NCI-H446 (cell line): Measurements from ENCODE around the gene SLC17A1.
A peak's percentile ranks its signal among the peaks of the same experiment; 100 is the strongest.

Experiments used
- DNase-seq, 2 experiments: peaks; one replicate each; lab custom pipeline; 2025; lab: John Stamatoyannopoulos, UW

Gene SLC17A1

DNA sequence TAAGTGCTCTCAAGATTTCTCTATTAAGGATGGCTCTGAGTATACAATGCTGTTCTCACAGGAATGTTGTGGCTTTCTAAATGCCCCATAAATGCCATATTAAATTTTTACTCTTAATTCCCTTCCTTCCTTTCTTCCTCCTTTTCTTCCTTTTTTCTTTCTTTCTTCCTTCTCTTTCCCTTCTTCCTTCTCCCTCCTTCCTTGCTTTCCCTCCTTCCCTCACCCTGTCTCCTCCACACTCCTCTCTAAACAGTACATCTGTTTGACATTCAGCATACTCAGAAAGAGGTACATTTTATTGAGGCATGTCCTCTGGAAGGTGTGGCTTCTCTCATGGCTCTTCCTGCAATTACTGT, 433 bp upstream of the SLC17A1 start:
- DNase-seq, result no peak

DNA sequence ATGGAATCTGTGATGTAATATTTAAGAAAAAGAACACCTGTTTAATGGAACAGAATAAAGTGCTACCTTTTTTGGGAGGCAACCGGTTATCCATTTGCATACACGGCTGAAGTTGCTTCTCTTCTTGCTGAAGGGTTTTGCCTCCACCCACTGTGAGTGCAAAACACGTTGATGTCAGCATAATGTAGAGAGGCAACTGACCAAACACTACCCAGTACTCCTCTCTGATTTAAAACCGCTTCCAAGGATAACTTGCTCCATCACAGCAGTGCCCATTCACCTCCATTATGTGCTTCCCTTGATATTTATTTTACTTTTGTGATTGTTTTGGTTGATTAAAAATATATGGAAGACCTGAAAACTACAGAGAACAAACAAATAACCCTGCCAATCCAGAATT, 1.4 kb downstream of the SLC17A1 start:
- DNase-seq, result no peak

DNA sequence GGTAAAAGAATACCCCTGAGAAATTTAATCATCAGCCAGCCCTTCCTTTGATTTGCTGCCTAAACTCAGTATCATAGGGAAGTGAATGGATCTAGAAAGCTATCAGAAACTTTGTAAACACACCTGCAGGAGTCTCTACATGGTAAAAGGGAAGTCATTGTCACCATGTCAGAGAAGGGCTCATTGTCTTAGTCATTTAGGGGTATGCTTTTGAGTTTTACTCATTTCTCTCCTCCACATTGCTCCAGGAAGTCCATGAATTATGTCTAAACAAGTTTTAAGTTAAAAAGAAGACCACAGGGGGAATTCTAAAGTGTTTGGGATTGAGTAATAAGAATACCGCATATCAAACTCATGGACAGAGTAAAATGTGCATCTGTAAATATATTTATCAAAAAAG, 2.5 kb downstream of the SLC17A1 start:
- no peak for DNase-seq

DNA sequence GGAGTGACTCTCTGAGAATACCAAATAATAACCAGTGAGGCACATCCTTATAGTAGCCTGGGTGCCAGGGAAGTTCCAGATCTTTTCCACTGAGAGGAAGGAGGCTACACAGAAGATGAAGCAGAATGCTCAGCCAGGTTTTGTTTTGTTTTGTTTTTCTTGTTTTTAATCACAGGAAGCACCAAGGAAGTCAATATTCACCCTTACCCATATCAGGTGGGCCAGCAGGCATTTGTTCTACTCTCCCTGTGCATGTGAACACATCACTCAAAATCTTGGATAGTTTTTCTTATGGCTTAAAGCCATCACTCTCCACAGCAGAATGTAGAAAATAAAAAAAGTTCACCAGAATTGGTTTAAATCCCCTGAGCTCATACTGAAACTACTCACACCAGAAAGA, 10.5 kb downstream of the SLC17A1 start:
- no peak for DNase-seq

DNA sequence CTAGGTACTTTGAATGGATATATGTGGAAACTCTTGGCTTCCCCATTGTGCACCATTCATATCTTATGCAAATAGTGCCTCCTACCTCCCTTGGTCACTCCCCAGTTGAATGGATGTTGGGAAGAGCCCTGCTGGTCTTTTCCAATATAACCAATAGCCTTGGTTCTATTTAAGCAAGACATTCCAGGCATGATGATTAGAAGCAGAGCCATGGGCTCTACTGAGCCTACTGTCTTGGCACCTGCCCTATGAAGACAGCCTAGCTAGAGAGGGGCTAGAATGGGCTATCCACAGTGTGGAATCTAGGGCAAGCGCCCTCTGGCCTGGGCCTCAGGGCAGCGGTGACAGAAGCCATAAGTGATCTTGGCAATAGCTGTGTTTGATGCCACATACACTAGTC, 15.6 kb downstream of the SLC17A1 start:
- no peak for DNase-seq

DNA sequence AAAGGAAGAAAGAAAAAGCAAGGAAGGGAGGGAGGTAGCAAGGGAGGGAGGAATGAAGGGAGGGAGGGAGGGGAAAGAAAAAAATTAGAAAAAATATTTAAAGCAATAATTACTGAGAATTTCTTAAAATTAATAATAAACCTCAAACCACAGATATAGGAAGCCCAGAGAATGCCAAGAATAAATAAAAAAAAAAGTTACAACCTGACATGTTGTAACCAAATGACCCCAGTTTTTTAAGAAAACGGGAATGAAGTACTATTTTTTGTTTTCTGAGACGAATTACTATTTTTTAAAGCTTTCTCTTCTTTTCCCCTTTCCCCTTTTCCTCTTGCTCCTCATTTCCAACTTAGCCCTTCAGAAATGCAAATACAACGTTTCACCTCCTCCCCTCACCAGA, 16.7 kb downstream of the SLC17A1 start:
- no peak for DNase-seq

DNA sequence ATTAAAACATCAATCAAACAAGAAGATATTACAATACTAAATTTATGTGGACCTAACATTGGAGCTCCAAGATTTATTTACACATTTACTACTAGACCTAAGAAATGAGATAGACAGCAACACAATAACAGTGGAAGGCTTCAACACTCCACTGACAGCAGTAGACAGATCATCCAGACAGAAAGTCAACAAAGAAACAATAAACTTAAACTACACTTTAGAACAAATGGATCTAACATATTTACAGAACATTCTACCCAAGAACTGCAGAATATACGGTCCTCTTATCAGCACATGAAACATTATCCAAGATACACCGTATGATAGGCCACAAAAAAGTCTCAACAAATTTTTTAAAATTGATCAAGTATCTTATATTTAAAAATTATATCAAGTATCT, 27.0 kb downstream of the SLC17A1 start:
- DNase-seq, result no peak

DNA sequence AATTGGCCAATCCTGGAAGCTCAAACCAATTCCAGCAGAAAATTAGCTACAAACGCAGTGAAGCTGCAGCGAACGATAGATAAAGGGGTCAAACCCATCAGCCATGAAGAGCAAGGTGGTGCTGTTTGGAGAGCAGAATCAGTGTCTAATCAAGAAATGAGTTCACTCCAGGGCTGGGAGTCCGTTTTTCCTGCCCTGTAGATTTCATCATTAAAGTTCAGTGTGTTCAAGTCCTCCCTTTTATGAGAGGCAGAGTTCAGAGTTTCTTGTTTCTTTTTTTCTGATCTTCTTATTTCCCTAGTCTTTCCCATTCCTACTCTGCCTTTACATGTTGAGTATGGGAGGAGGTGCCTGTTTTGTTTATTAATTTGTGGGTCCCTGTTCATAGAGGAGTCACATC, 30.4 kb downstream of the SLC17A1 start:
- no peak for DNase-seq

DNA sequence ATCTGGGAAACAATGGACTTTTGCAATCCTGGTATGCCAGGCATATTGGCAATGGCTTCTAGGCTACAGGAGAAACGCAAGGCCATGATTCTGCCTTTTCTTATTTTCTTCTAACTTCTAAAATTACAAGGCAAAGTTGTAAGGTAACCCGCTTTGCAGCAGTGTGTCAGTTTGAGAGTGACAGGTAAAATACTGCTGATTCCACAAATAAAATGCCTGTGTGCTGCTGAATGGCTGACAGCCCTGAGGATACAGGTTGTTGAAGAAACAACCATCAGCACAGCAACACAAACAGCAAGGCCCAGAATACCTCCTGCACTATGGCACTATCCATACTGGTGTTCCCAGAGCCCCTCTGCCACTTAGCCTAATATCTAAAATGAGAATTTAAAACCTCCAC, 37.1 kb downstream of the SLC17A1 start:
- no peak for DNase-seq

DNA sequence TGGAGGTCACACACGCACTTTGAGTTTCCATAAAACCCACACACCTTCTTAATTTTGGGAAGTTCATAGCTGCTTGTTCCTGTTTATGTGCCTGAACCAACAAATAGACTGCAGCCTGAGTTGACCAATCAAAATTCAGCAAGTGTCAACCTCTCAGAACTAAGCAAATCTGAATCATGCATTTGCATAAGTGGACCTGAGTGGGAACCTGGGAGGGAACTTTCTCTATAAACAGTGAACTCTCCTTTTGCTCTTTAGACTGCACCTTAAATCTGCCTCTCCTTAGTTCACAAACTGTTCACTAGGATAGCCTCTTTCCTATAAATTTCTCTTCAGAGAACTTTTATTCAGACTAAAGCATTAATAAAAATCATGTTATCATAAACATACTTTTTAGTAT, 37.9 kb downstream of the SLC17A1 start:
- DNase-seq, result no peak

DNA sequence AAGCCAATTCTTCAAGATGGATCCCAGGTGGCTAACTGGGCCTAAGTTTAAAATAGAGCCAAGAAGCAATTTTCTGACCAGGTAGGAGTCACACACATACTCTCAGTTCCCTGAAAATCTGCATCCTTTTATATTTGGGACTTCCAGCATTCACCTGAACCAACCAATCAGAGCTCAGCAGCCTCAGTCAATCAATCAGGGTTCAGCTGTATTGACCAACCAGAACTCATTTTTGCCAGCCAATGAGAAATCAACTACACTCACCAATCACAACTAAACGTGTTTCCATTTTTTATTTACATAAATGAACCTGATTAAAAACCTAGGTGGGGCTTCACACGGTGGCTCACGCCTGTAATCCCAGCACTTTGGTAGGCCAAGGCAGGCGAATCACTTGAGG, 39.8 kb downstream of the SLC17A1 start:
- DNase-seq, result no peak

DNA sequence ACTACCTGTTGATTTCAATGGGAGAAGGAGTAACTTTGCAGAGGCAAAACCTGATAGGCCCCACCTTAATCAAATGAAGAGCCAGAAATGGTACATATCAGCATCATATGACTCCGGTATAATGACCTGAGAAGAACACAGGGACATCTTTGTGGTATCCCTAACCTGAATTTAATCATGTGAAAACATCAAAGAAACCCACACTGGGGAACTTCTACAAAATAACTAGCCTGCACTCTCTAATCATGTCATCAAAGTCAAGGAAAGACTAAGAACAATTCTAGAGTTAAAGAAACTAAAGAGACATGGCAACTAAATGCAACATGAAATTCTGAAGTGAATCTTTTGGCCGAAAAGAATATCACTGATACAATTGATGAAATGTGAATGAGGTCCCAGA, 42.4 kb downstream of the SLC17A1 start:
- no peak for DNase-seq

DNA sequence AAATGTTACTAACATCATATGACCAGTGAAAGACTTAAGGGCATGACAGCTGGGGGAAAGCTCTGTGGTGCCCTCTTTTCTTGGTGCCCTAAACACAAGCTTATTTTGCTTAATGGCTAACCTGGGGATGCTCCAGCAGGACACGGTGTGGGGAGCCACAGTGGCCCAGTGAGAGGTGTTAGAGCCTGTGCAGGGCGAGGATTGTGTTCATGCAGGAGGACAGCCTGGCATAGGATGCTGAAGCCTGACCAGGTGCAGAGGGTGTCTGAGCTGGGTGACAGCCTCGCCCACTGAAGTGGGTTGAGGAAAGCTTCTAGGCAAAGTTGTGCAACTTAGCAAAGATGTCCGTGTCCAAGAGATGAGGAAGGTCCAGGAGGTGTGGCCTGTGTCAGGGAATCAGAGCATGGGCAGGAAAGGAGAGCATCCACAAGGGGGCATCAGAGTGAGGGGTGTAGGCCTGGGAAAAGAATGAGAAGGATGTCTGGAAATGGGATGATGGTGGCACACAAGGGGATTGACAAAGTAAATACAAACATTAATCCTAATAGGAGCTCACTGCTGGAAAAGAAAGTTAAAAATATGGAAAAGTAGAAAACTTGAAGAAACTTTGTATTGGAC, 43.4 kb downstream of the SLC17A1 start:
- peak; percentile 7 to 46 for DNase-seq

DNA sequence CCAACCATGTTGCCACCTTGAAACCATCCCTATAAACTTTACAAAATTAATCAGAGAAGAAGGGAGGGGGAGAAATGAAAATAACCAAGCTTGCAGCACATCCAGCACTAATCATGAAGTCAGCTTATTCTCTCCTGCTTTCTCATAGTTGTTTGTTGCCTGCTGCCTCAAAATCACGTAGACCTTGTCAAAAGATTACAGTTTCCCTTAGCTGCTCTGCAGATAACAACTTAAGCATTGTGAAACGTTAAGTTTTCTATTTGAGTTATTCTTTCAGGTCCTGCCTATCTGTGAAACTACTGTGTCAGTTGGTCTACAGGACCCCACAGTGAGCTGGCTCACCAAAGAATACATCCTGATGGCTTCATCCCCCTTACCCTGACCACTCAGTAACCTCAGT, 44.4 kb downstream of the SLC17A1 start:
- no peak for DNase-seq

DNA sequence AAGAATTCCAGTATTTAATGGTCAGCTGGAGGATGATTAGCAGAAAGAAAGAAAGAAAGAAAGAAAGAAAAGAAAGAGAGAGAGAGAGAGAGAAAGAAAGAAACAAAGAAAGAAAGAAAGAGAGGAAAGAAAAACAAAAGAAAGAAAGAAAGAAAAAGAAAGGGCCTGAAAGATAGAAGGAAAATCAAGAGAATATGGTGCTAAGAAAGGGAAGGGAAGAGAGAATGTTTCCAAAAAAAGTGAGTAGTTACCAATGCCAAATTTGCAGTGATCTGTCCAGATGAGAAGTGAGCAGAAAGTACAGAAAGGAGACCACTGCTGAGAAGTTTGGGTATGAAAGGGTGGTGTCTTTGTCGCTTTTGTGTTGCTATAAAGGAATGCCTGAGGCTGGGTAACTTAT, 50.7 kb downstream of the SLC17A1 start:
- DNase-seq, result no peak

DNA sequence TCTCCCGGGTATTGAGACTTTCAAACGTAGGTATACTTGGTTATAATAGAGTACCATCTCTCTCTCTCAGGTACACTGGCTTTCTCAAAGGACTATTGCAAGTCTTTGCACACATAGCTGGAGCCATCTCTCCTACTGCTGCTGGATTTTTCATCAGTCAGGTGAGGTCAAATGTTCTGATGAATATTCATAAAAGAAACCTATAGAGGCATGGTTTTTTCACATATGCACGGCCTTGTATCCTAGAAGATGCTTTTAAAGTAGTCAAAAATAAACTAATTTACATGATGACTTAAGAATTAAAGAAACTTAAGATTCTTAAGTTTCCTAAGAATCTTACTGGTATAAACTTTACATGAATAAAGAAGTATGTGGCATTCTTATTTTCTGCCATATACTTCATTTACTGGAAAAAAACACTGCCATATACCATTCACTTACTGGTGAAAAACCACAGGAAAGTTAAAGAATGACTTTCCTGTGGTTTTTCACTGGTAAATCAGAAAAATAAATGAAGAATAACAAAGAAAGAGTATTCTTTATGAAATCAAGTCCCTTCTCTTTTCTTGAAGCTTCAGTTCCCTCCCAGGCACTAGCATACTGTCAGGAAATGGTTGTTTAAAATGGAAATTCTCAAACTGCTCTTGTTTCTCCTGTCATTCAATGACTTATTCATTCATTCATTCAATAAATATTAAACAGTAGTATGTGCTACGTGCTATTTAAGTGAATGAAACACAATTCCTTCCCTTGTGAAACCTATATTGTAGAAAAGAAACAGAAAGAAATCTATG, 53.8 kb downstream of the SLC17A1 start:
- no peak for DNase-seq

DNA sequence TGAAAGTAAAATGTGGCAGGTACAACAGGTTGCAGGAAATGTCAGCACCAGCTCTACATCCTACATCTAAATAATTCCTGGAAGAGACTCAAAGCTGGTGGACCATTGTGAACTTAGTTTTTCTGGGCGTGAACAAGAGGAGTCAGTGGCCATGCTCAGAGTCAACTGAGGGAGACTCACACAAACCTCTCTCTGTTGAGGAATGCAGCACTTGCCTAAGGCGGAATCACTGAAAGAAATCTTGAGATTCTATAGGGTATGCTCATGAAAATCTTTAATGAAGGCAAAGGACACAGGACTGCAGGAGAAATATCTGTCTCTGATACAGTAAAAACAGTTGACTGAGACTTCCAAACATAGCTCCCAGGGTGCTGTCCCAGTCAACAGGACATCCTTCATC, 54.8 kb downstream of the SLC17A1 start:
- no peak for DNase-seq

DNA sequence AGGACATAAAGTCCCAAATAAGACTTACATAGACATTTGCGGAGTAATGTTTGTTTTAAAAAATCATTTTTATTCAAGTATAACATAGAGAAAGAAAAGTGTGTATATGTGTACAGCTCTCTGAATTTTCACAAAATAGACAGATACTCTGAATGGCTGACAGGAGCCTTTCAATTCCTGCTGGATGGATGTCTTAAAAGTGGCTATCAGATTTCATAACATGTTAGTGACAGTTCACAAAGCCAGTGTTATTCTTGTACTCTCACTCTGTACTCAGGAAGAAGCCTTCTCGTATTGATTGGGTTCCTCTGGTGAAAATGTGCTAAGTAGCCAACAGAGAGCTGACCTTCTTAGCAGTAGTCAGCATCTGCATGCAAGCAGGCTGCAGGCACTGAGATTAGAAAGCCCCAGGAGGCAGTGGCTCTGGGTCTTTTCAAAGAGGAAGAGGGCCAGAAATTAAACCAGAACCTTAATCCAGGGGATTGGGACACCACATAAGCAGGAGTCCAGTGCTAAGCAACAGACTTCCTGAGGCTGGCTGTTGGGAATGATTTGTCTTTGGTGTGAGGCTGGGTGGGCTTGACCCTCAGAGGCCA, 57.6 kb downstream of the SLC17A1 start:
- DNase-seq, result no peak

DNA sequence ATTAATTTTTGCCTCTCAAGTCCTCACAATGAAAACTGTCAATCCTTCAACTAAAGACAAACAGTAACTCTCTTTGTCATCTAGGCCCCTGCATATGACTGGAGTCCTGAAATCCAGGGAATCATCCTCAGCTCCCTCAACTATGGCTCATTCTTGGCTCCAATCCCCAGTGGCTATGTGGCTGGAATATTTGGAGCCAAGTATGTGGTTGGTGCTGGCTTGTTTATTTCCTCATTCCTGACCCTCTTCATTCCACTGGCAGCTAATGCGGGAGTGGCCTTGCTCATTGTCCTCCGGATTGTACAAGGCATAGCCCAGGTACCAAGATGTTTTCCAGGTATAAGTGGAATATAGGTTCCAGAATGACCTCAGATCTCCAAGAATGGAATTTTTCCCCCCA, 61.9 kb downstream of the SLC17A1 start:
- DNase-seq, result no peak

DNA sequence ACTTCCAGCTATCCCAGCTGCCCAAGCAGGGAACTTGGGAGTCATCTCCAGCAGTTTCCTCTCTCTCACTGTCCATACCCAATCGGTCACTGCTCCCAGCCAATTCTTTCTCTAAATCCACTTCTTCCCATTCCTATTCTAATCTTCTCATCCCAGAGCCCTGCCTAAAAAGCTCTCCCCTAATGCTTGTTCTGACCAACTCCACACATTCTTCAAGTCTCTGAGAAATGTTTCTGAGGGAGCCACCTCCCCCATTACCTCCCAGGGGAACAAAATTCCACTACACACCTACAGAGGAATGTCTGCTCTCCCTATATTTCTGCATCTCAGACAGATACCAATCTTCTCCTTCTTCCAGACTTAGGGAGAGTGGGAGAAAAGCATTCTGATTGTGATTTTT, 63.3 kb downstream of the SLC17A1 start:
- DNase-seq, result no peak

DNA sequence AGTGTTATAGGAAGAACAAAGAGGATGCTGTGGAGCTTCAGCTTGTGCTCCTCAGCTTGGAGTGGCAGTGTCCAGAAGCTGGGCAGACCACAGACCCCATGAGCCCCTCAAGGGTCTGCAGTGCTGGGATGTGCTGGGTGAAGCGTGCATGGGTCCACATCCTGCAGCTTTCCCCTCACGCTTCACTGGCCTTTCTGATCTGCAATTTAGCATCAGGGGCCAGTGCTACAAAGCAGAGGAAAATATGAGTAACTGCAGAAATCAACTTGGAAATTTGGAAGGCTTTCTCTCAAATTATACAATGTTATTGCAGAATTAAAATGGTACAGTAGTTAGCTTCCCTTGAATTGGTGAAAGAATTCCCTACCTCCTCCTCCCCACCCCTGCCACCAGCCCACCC, 67.2 kb downstream of the SLC17A1 start:
- DNase-seq, result no peak

DNA sequence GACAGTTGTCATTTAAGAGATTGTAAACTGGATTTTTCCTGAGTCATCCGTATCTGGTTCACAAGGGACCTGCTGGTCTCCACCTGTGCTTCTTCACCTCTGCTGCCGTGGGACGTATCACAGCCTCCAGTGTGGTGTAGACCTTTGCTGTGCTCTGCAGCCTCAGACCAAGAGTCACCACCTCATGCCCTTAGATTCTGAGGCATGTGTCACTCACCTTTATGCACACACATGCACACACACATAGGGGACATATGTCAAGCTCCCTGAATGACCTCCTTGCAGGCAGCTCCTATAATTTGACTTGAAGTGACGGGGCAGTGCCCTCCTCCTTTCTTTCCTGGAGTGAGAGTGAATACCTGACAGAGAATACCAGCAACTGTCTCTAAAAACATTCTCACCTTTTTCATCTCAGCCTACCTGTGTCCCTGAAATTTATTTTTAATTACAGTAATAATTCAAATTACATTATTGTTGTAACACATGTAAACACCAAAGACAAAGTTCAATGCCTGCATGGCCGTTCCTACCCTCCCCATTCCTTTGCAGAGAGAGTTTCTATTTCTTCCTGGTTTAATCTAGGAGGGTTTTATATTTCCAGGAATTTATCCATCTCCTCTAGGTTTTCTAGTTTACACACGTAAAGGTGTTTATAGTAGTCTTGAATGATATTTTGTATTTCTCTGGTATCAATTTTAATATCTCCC, 73.8 kb downstream of the SLC17A1 start:
- DNase-seq, result no peak
